Brain microvascular endothelial cell (primary cell): ENCODE data around the gene COL23A1.
A peak's percentile ranks its signal among the peaks of the same experiment; 100 is the strongest.

Source experiments
- DNase-seq: peaks from one replicate; pipeline ENCODE4 v3.0.0-alpha.2; 2020
- H3K27ac ChIP-seq: fragments of 250-450 bp; sonication (Bioruptor Pico); 2 replicates; pipeline ENCODE4 v1.5.1; 2020; ENCODE audit warnings: mild to moderate bottlenecking, moderate library complexity
- H3K27me3 ChIP-seq: fragments of 250-450 bp; sonication (Bioruptor Pico); replicated peaks from 2 replicates; pipeline ENCODE4 v1.5.1; 2020; ENCODE audit warnings: mild to moderate bottlenecking
- H3K36me3 ChIP-seq: fragments of 250-450 bp; sonication (Bioruptor Pico); replicated peaks from 2 replicates; pipeline ENCODE4 v1.5.1; 2020; ENCODE audit warnings: mild to moderate bottlenecking
- H3K4me3 ChIP-seq: 2 replicates; pipeline ENCODE4 v1.5.1; 2011; ENCODE audit warnings: low read depth, mild to moderate bottlenecking, control low read depth, low read length, moderate library complexity
- CTCF ChIP-seq: IDR thresholded peaks from 2 replicates; pipeline ENCODE4 v1.5.1; 2011; ENCODE audit warnings: low read depth, mild to moderate bottlenecking, moderate library complexity, low read length, control low read depth, inconsistent platforms; ENCODE audit errors: missing control alignments
- in situ Hi-C: cut with HindIII; loops from 2 replicates; pipeline ENCODE4 v1.10.0; 2017; ENCODE audit warnings: low sequenced_read_pairs, low pct_ligation_motif_present

The COL23A1 gene

GRCh38 chr5:178462076-178462475 is 128.1 kb downstream of the COL23A1 start:
- Histone ChIP-seq H3K27ac (no peak overlapping the region), H3K27me3 (no peaks in the 10 kb centered on the region), H3K4me3 (no peak overlapping the region), H3K36me3 (no peaks in the 10 kb centered on the region)
- in situ Hi-C loops, result no loop called here
- TF ChIP-seq CTCF, result no peak
- no peak for DNase-seq

GRCh38 chr5:178461004-178461730 is 129.0 kb downstream of the COL23A1 start:
- peak; percentile 71 for TF ChIP-seq CTCF
- in situ Hi-C loops, result no loop called here
- H3K36me3 ChIP-seq, result no peaks in the 10 kb centered on the region
- DNase-seq, result peak; percentile 47
- H3K27ac ChIP-seq, result no peak overlapping the region
- H3K4me3 ChIP-seq, result no peak overlapping the region
- no peaks in the 10 kb centered on the region for H3K27me3 ChIP-seq

- no peak for DNase-seq
- no peaks in the 10 kb centered on the region for H3K27me3 ChIP-seq
- H3K36me3 ChIP-seq, result no peaks in the 10 kb centered on the region
- no peak overlapping the region for H3K4me3 ChIP-seq
- no peak overlapping the region for H3K27ac ChIP-seq
- no peak for TF ChIP-seq CTCF
- in situ Hi-C loops, result no loop called here
These were observed 129.6 kb downstream of the COL23A1 start for GRCh38 chr5:178460598-178460997.

- no peak overlapping the region for H3K4me3 ChIP-seq
- no peaks in the 10 kb centered on the region for H3K36me3 ChIP-seq
- no peak for DNase-seq
- no peak for TF ChIP-seq CTCF
- in situ Hi-C loops, result no loop called here
- no peak overlapping the region for H3K27ac ChIP-seq
- H3K27me3 ChIP-seq, result no peaks in the 10 kb centered on the region
These were observed 130.0 kb downstream of the COL23A1 start for GRCh38 chr5:178460174-178460573.

GRCh38 chr5:178458140-178458539 is 132.1 kb downstream of the COL23A1 start:
- no peak for DNase-seq
- no peak overlapping the region for H3K4me3 ChIP-seq
- H3K27me3 ChIP-seq, result no peaks in the 10 kb centered on the region
- H3K36me3 ChIP-seq, result no peaks in the 10 kb centered on the region
- TF ChIP-seq CTCF, result no peak
- in situ Hi-C loops, result no loop called here
- no peak overlapping the region for H3K27ac ChIP-seq

- no peak overlapping the region for H3K4me3 ChIP-seq
- in situ Hi-C loops, result no loop called here
- H3K27ac ChIP-seq, result no peak overlapping the region
- H3K27me3 ChIP-seq, result no peaks in the 10 kb centered on the region
- DNase-seq, result no peak
- H3K36me3 ChIP-seq, result no peaks in the 10 kb centered on the region
- no peak for TF ChIP-seq CTCF
These were observed 132.7 kb downstream of the COL23A1 start for GRCh38 chr5:178457471-178457870.
